ENCODE data around the gene SLC45A2.

The SLC45A2 gene

DNA sequence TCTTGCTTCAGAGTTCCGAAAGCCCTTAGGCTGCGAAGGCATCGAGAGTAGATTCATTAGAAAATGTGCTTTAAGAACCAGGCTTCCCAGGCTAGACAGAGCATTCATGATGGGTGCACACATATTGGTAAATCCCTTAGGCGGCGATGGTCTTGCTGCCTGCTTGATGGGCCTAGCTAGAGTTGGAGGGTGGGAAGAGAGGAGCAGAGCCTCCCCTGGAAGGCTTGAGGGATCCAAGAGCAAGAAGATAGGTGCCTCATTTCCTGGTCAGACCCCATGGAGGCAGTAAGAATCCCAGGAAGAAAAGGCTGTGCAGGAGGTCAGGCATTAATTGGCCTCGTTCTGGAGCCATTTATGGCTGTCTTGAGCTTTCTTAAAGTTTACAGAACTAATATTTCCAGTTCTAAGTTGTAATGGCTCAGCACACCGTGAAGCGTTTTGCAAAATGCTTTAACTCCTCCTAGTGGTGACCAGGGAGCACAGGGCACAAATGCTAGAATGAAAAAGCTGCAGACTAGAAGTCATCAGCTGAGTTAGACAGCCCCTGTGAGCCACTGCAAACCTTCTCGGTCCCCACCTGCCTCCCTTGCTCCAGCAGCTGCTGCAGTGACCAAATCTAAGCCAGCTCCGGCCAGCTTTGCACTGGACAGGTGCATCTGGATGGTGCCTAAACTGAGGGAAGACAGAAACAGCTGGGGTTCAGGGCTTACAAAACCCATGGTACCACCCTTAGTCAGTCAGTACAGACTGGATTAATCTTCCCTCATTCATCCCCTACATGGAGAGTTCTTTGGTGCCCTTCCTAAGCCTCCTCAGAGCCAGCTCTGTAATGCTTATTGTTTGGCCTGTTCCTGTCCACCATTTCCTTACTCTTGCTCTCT is 14.7 kb downstream of the SLC45A2 start:
- TF ChIP-seq EZH2 (IDR thresholded peaks at IDR 0.05; ENCODE audit: borderline replicate concordance, low read depth, low read length, severe bottlenecking): no peak
- TF ChIP-seq, protein P1, sequence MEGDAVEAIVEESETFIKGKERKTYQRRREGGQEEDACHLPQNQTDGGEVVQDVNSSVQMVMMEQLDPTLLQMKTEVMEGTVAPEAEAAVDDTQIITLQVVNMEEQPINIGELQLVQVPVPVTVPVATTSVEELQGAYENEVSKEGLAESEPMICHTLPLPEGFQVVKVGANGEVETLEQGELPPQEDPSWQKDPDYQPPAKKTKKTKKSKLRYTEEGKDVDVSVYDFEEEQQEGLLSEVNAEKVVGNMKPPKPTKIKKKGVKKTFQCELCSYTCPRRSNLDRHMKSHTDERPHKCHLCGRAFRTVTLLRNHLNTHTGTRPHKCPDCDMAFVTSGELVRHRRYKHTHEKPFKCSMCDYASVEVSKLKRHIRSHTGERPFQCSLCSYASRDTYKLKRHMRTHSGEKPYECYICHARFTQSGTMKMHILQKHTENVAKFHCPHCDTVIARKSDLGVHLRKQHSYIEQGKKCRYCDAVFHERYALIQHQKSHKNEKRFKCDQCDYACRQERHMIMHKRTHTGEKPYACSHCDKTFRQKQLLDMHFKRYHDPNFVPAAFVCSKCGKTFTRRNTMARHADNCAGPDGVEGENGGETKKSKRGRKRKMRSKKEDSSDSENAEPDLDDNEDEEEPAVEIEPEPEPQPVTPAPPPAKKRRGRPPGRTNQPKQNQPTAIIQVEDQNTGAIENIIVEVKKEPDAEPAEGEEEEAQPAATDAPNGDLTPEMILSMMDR (IDR thresholded peaks at IDR 0.05; ENCODE audit: borderline replicate concordance, extremely low read depth, low read length, poor library complexity, severe bottlenecking): peak; percentile 63
- no peaks in the 10 kb centered on the region for H3K27me3 ChIP-seq (ENCODE audit: insufficient read depth, low read length, poor library complexity)
- H3K4me3 ChIP-seq (ENCODE audit: low read depth in 1 of 2, low read length in 2 of 2): no peak overlapping the region
- no peaks in the 10 kb centered on the region for H4K20me1 ChIP-seq (ENCODE audit: insufficient read depth, low read length)
- H3K79me2 ChIP-seq (ENCODE audit: insufficient read depth, low read length): no peaks in the 10 kb centered on the region
- no peak overlapping the region for H2AFZ ChIP-seq (ENCODE audit: low read depth, low read length)
- no peaks in the 10 kb centered on the region for H3K36me3 ChIP-seq (ENCODE audit: insufficient read depth, low read length)
- no peak overlapping the region for H3K9ac ChIP-seq (ENCODE audit: low read depth, low read length)
- H3K9me3 ChIP-seq (ENCODE audit: insufficient read depth, low read length, severe bottlenecking): no peaks in the 10 kb centered on the region
- no peak overlapping the region for H3K27ac ChIP-seq (ENCODE audit: low read length)
- peak; percentile 67; the same call in 2 of the 3 replicates for ATAC-seq (ENCODE audit: insufficient read depth, low read depth)
- no peak for DNase-seq
- H3K4me2 ChIP-seq (ENCODE audit: insufficient read depth, low read length): no peak overlapping the region
- H3K4me1 ChIP-seq (ENCODE audit: insufficient read depth, low read length): no peaks in the 10 kb centered on the region

DNA sequence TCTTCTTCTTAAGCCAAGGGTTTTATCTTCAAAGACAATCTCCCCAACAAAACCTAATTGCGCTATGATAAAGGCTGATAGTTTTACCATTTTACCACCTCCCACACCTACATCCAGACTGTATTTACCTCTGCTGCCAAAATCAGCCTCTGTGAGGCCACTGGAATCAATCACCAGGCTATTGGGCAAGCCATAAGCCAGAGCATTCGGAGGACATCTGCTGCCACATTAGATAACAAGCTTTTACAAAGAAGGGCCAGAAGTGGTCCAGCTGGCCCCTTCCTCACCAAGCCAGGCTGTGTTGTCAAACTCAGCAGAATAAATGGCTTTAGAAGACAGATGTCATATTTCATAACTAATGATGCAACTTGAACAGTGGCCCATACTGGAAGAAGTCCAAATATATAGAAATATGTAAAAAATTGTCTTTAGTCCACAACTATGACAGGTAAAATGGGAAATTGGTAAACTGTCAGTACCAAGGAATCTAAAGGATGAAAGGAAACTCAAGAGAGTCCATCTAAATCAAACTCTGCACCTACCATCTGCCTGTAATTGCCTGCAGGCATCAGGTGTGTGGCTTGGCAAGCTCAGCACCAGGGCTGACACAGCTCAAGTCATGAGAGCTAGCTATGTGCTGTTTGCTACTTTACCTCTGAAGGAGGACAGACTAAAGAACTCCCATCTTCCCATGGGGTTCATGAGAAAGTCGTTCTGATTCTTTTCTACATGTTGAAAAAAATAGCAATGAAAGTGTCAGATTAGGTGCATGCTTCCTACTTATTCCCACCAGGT is 16.1 kb downstream of the SLC45A2 start:
- no peak for DNase-seq
- no peak overlapping the region for H2AFZ ChIP-seq (ENCODE audit: low read depth, low read length)
- no peaks in the 10 kb centered on the region for H3K4me1 ChIP-seq (ENCODE audit: insufficient read depth, low read length)
- H3K9me3 ChIP-seq (ENCODE audit: insufficient read depth, low read length, severe bottlenecking): no peaks in the 10 kb centered on the region
- no peak for TF ChIP-seq EZH2 (IDR thresholded peaks at IDR 0.05; ENCODE audit: borderline replicate concordance, low read depth, low read length, severe bottlenecking)
- TF ChIP-seq, protein P1 (IDR thresholded peaks at IDR 0.05; ENCODE audit: borderline replicate concordance, extremely low read depth, low read length, poor library complexity, severe bottlenecking): no peak
- no peak overlapping the region for H3K9ac ChIP-seq (ENCODE audit: low read depth, low read length)
- no peak overlapping the region for H3K4me2 ChIP-seq (ENCODE audit: insufficient read depth, low read length)
- H4K20me1 ChIP-seq (ENCODE audit: insufficient read depth, low read length): no peaks in the 10 kb centered on the region
- H3K79me2 ChIP-seq (ENCODE audit: insufficient read depth, low read length): no peaks in the 10 kb centered on the region
- H3K4me3 ChIP-seq (ENCODE audit: low read depth in 1 of 2, low read length in 2 of 2): no peak overlapping the region
- H3K27me3 ChIP-seq (ENCODE audit: insufficient read depth, low read length, poor library complexity): no peaks in the 10 kb centered on the region
- H3K27ac ChIP-seq (ENCODE audit: low read length): no peak overlapping the region
- no peaks in the 10 kb centered on the region for H3K36me3 ChIP-seq (ENCODE audit: insufficient read depth, low read length)
- no peak for ATAC-seq (ENCODE audit: insufficient read depth, low read depth)

GRCh38 chr5:33966805-33967204 is 17.7 kb downstream of the SLC45A2 start:
- H4K20me1 ChIP-seq (ENCODE audit: insufficient read depth, low read length): no peaks in the 10 kb centered on the region
- no peaks in the 10 kb centered on the region for H3K4me1 ChIP-seq (ENCODE audit: insufficient read depth, low read length)
- H3K4me3 ChIP-seq (ENCODE audit: low read depth in 1 of 2, low read length in 2 of 2): no peak overlapping the region
- H3K4me2 ChIP-seq (ENCODE audit: insufficient read depth, low read length): no peak overlapping the region
- no peak overlapping the region for H3K27ac ChIP-seq (ENCODE audit: low read length)
- TF ChIP-seq, protein P1 (IDR thresholded peaks at IDR 0.05; ENCODE audit: borderline replicate concordance, extremely low read depth, low read length, poor library complexity, severe bottlenecking): no peak
- no peak for TF ChIP-seq EZH2 (IDR thresholded peaks at IDR 0.05; ENCODE audit: borderline replicate concordance, low read depth, low read length, severe bottlenecking)
- H2AFZ ChIP-seq (ENCODE audit: low read depth, low read length): no peak overlapping the region
- ATAC-seq (ENCODE audit: insufficient read depth, low read depth) (no peak), DNase-seq (no peak)
- H3K27me3 ChIP-seq (ENCODE audit: insufficient read depth, low read length, poor library complexity): no peaks in the 10 kb centered on the region
- no peaks in the 10 kb centered on the region for H3K36me3 ChIP-seq (ENCODE audit: insufficient read depth, low read length)
- H3K9ac ChIP-seq (ENCODE audit: low read depth, low read length): no peak overlapping the region
- no peaks in the 10 kb centered on the region for H3K9me3 ChIP-seq (ENCODE audit: insufficient read depth, low read length, severe bottlenecking)
- no peaks in the 10 kb centered on the region for H3K79me2 ChIP-seq (ENCODE audit: insufficient read depth, low read length)

Data from DND-41 (cell line).